ENCODE measurements around the gene CHMP6. TPM values are rescaled to one million over a fixed set of nuclear protein-coding genes. Genes with fewer than 3 reads are reported as not detected.

CHMP6 gene
- total and polyA plus RNA-seq, 9 of the 15 experiments (the other 6 are each of a cell fraction or from before 2014, with no cell fraction given) = 0.25 to 30.4 (median 13.4) TPM

GRCh38 chr17:81031566-81032550 lies 40.2 kb downstream of the CHMP6 start:
- peaks cover 20% of the 10 kb centered on the region for H3K79me2 ChIP-seq (ENCODE audit: control insufficient read depth, insufficient read depth, low read length)
- no peaks in the 10 kb centered on the region for H3K9me3 ChIP-seq (replicated peaks; ENCODE audit: control insufficient read depth, insufficient read depth, low read depth, low read length)
- TF ChIP-seq SMARCC2 (IDR thresholded peaks at IDR 0.05; ENCODE audit: low read depth) = no peak
- TF ChIP-seq CBX8 (IDR thresholded peaks at IDR 0.05; ENCODE audit: borderline replicate concordance, extremely low read depth, low read depth, low read length, poor library complexity, severe bottlenecking) = no peak
- TF ChIP-seq ZNF778 (CRISPR knock-in tag; IDR thresholded peaks at IDR 0.05) = no peak
- TF ChIP-seq IRF9 (tag; IDR thresholded peaks at IDR 0.05) = no peak
- no peak for TF ChIP-seq ERF (CRISPR knock-in tag; IDR thresholded peaks at IDR 0.05)
- H3K9me1 ChIP-seq (ENCODE audit: control insufficient read depth, insufficient read depth, low read length) = no peaks in the 10 kb centered on the region
- intact Hi-C loops (cut with micrococcal nuclease) (no loop called here), in situ Hi-C loops (cut with MboI) (no loop called here)
- ChIA-PET POLR2A (interaction anchor here (1.2 kb wide), 1 partner anchor 13 kb away, joined by 4 read pairs; no protein-coding TSS in a partner anchor), CTCF (ENCODE audit: low intra/inter-chr PET ratio) (no interaction called here)
- H3K27me3 ChIP-seq (ENCODE audit: control insufficient read depth in 2 of 2, insufficient read depth in 2 of 2, low read length in 2 of 2) = no peaks in the 10 kb centered on the region
- peaks cover 13 to 69% of the 10 kb centered on the region in 2 experiments for H3K4me1 ChIP-seq (replicated peaks in 1 of 2; ENCODE audit: control insufficient read depth in 2 of 2, insufficient read depth in 2 of 2, low read length in 2 of 2)
- no TSS peak for BruUV-seq (replicated peaks)
- H3K9ac ChIP-seq (ENCODE audit: insufficient read depth in 1 of 2, low read depth in 2 of 2, low read length in 2 of 2) = no peak overlapping the region
- ATAC-seq (no peak), FAIRE-seq (no peak), DNase-seq (ENCODE audit: extremely low read depth in 1 of 4, low spot score in 3 of 4) (no peak)
- H3K36me3 ChIP-seq (ENCODE audit: control insufficient read depth, insufficient read depth, low read length) = peaks cover 6% of the 10 kb centered on the region; the same call in 1 of the 3 replicates
- peaks cover 7% of the 10 kb centered on the region; the same call in 1 of the 2 replicates for H4K20me1 ChIP-seq (replicated peaks; ENCODE audit: control insufficient read depth, insufficient read depth, low read length)
- no peak overlapping the region for H3K4me2 ChIP-seq (ENCODE audit: insufficient read depth, low read length)
- H3K4me3 ChIP-seq = no peak overlapping the region
- WGBS (ENCODE audit: insufficient coverage, low coverage, missing lambda C conversion rate) = 79% methylated on average over 29 of the region's 41 CpGs
- no peak overlapping the region for H3K27ac ChIP-seq (ENCODE audit: extremely low read depth, low read depth, low read length)
- H2AFZ ChIP-seq (ENCODE audit: low read depth, low read length) = no peak overlapping the region
